Liver (tissue), 9 donors: Measurements from ENCODE around the gene NAPA. TPM values are rescaled to one million over a fixed set of nuclear protein-coding genes. Genes with fewer than 3 reads are reported as not detected.

Experiments used
- DNase-seq: peaks from one replicate; pipeline ENCODE4 v3.0.0-alpha.2; 2017; ENCODE audit warnings: low spot score
- H3K27ac ChIP-seq, 2 donors: one replicate each; pipeline ENCODE4 v1.7.0; 2013; ENCODE audit warnings: inconsistent platforms in 2 of 2, low read length in 2 of 2, control low read depth in 1 of 2, low read depth in 1 of 2, mild to moderate bottlenecking in 1 of 2
- H3K27me3 ChIP-seq, 4 donors: one replicate each; pipeline versions ENCODE4 v1.6.1 to v1.7.0; 2013; ENCODE audit warnings: low read length in 3 of 4, inconsistent platforms in 1 of 4, mild to moderate bottlenecking in 1 of 4, moderate library complexity in 1 of 4; ENCODE audit not compliant: control insufficient read depth in 4 of 4, insufficient read depth in 4 of 4
- H3K36me3 ChIP-seq, 4 donors: one replicate each; pipeline versions ENCODE4 v1.6.1 to v1.7.0; 2013; ENCODE audit warnings: low read length in 3 of 4, mild to moderate bottlenecking in 3 of 4, low read depth in 1 of 4, moderate library complexity in 1 of 4; ENCODE audit not compliant: control insufficient read depth in 4 of 4, insufficient read depth in 3 of 4
- H3K4me1 ChIP-seq, 4 donors: one replicate each; pipeline versions ENCODE4 v1.6.1 to v1.7.0; 2013; ENCODE audit warnings: low read length in 3 of 4, mild to moderate bottlenecking in 3 of 4, moderate library complexity in 1 of 4; ENCODE audit not compliant: control insufficient read depth in 4 of 4, insufficient read depth in 4 of 4
- H3K4me3 ChIP-seq, 3 donors: one replicate each; pipeline versions ENCODE4 v1.6.1 to v1.7.0; 2013; ENCODE audit warnings: low read length in 3 of 3, control low read depth in 1 of 3, low read depth in 1 of 3, mild to moderate bottlenecking in 1 of 3
- H3K9ac ChIP-seq, 2 donors: one replicate each; pipeline ENCODE4 v1.7.0; 2013; ENCODE audit warnings: low read length in 2 of 2, mild to moderate bottlenecking in 2 of 2, moderate library complexity in 2 of 2, control low read depth in 1 of 2, low read depth in 1 of 2
- H3K9me3 ChIP-seq, 4 donors: one replicate each; pipeline versions ENCODE4 v1.6.1 to v1.7.0; 2013; ENCODE audit warnings: low read length in 3 of 4; ENCODE audit not compliant: control insufficient read depth in 4 of 4
- ATF3 ChIP-seq: IDR thresholded peaks from 2 replicates; pipeline ENCODE4 v1.6.1; 2016; ENCODE audit warnings: antibody characterized with exemption
- CTCF ChIP-seq: fragments of 150-350 bp; IDR thresholded peaks from 2 replicates; pipeline ENCODE4 v1.5.1; 2017; ENCODE audit warnings: improper control_type of control experiment, low read depth, low read length; ENCODE audit not compliant: missing input control
- EGR1 ChIP-seq, 2 donors: IDR thresholded peaks; 2 replicates each; pipeline ENCODE4 v1.6.1; 2016 to 2018; ENCODE audit warnings: antibody characterized with exemption in 2 of 2, low read depth in 2 of 2
- HNF4G ChIP-seq: IDR thresholded peaks from 2 replicates; pipeline ENCODE4 v1.6.1; 2016; ENCODE audit warnings: antibody characterized with exemption
- NR2F2 ChIP-seq: IDR thresholded peaks from 2 replicates; pipeline ENCODE4 v1.6.1; 2016; ENCODE audit warnings: antibody characterized with exemption
- RAD21 ChIP-seq, 2 donors: IDR thresholded peaks; 2 replicates each; pipeline ENCODE4 v1.6.1; 2016; ENCODE audit warnings: antibody characterized with exemption in 2 of 2, mild to moderate bottlenecking in 2 of 2
- REST ChIP-seq: IDR thresholded peaks from 2 replicates; pipeline ENCODE4 v1.6.1; 2016; ENCODE audit warnings: antibody characterized with exemption, mild to moderate bottlenecking
- RXRA ChIP-seq, 2 donors: IDR thresholded peaks; 2 replicates each; pipeline ENCODE4 v1.6.1; 2017 to 2018; ENCODE audit warnings: antibody characterized with exemption in 2 of 2, mild to moderate bottlenecking in 1 of 2
- SP1 ChIP-seq: IDR thresholded peaks from 2 replicates; pipeline ENCODE4 v1.6.1; 2018; ENCODE audit warnings: antibody characterized with exemption, mild to moderate bottlenecking
- YY1 ChIP-seq: IDR thresholded peaks from 2 replicates; pipeline ENCODE4 v1.6.1; 2016; ENCODE audit warnings: antibody characterized with exemption, mild to moderate bottlenecking
- WGBS: extraction: QIAGEN DNeasy Blood & Tissue Kit; methylation state at CpG from one replicate; pipeline ENCODE4 v1.1.7; 2013; 5-methylcytosine and 5-hydroxymethylcytosine counted together
- polyA plus RNA-seq, 2 donors: library from polyadenylated mRNA; stranded (reverse) in 1 of 2; unstranded in 1 of 2; fragments of 200-250 nt in 1 of 2; fragments of >200 nt in 1 of 2; fragmentation: Nextera tagmentation in 1 of 2; extraction: Ambion mirVana in 1 of 2; gene quantifications; one replicate each; pipeline versions ENCODE4 v1.2.1 to v1.2.3, GENCODE V29; 2013 to 2015
- total RNA-seq, 2 donors: library from RNA; depleted of rRNA; stranded (reverse); fragments of >200 nt; gene quantifications; one replicate each; pipeline ENCODE4 v1.2.3, GENCODE V29; 2014
- donor health status: healthy.
- donor health status: healthy.
- donor health status: healthy.
- donor health status: healthy.
- donor health status: healthy.

Gene NAPA
- total and polyA plus RNA-seq, 4 donors: 73.4 to 132 (median 120) TPM

- TF ChIP-seq REST: no peak
- no peak for TF ChIP-seq ATF3
- no peak for TF ChIP-seq YY1
- TF ChIP-seq HNF4G: no peak
- no peak for TF ChIP-seq RXRA (IDR thresholded peaks at IDR 0.05)
These were observed 11.1 kb downstream of the NAPA start (continued) for GRCh38 chr19:47503826-47504150.

GRCh38 chr19:47503130-47503825 lies 11.6 kb downstream of the NAPA start:
- Histone ChIP-seq H3K9ac (no peak overlapping the region), H3K27ac (no peak overlapping the region), H3K9me3 (no peaks in the 10 kb centered on the region), H3K4me1 (peaks cover 4 to 28% (median 17%) of the 10 kb centered on the region in 4 donors), H3K4me3 (no peak overlapping the region), H3K27me3 (no peaks in the 10 kb centered on the region), H3K36me3 (peaks cover 9 to 54% (median 30%) of the 10 kb centered on the region in 4 donors)
- DNase-seq: no peak
- WGBS: 95% methylated on average over 13 of the region's 13 CpGs
- TF ChIP-seq REST (no peak), CTCF (no peak), HNF4G (no peak), SP1 (no peak), YY1 (no peak), EGR1 (IDR thresholded peaks at IDR 0.05; ENCODE audit: low read depth in 2 of 2) (no peak), NR2F2 (no peak), RAD21 (IDR thresholded peaks at IDR 0.05) (no peak)
